Muscle of leg (tissue), 11 donors: ENCODE data around the gene SORCS3. TPM values are rescaled to one million over a fixed set of nuclear protein-coding genes. Genes with fewer than 3 reads are reported as not detected.

Experiments used
- DNase-seq: peaks from one replicate; pipeline ENCODE4 v3.0.0; 2013
- H3K27ac ChIP-seq: one replicate; pipeline ENCODE4 v1.5.1; 2013; ENCODE audit warnings: mild to moderate bottlenecking, low read length, control low read depth
- H3K27me3 ChIP-seq: one replicate; pipeline ENCODE4 v1.6.1; 2013; ENCODE audit warnings: low read length; ENCODE audit not compliant: control insufficient read depth, insufficient read depth
- H3K36me3 ChIP-seq: one replicate; pipeline ENCODE4 v1.6.1; 2013; ENCODE audit warnings: low read length; ENCODE audit not compliant: control insufficient read depth, insufficient read depth
- H3K4me1 ChIP-seq: one replicate; pipeline ENCODE4 v1.6.1; 2013; ENCODE audit warnings: low read length; ENCODE audit not compliant: control insufficient read depth, insufficient read depth
- H3K4me3 ChIP-seq: one replicate; pipeline ENCODE4 v1.5.1; 2013; ENCODE audit warnings: low read length, control low read depth
- H3K9me3 ChIP-seq: replicated peaks from 2 replicates; pipeline ENCODE4 v1.6.1; 2013; ENCODE audit warnings: low read depth, low read length; ENCODE audit not compliant: control insufficient read depth
- WGBS: methylation state at CpG from one replicate; pipeline ENCODE4 v1.1.5; 2013; ENCODE audit warnings: missing lambda C conversion rate; ENCODE audit not compliant: insufficient coverage; 5-methylcytosine and 5-hydroxymethylcytosine counted together
- polyA plus RNA-seq, 8 donors: library from polyadenylated mRNA; unstranded; fragments of 120-200 nt; gene quantifications; one replicate each; pipeline versions ENCODE4 v1.2.1 to v1.2.3, GENCODE V29; 2013; ENCODE audit warnings: inconsistent platforms in 1 of 8, low replicate concordance in 1 of 8; ENCODE audit not compliant: insufficient read length in 8 of 8, insufficient read depth in 1 of 8
- total RNA-seq: library from RNA; stranded (reverse); fragments of 120-200 nt; gene quantifications from one replicate; pipeline ENCODE4 v1.2.4, GENCODE V29; 2013

The SORCS3 gene
- total and polyA plus RNA-seq, 9 donors: 0.03 to 0.36 (median 0.13) TPM; not detected in 1

GRCh38 chr10:104957178-104957841 lies 316.2 kb downstream of the SORCS3 start:
- peaks cover 7% of the 10 kb centered on the region for H3K9me3 ChIP-seq
- WGBS: no CpG with 5 or more reads among the region's 4 CpGs
- H3K27me3 ChIP-seq: no peaks in the 10 kb centered on the region
- no peak overlapping the region for H3K27ac ChIP-seq
- H3K4me1 ChIP-seq: no peaks in the 10 kb centered on the region
- no peaks in the 10 kb centered on the region for H3K36me3 ChIP-seq
- no peak for DNase-seq
- H3K4me3 ChIP-seq: no peak overlapping the region

- no peak for DNase-seq
- Histone ChIP-seq H3K9me3 (peaks cover 5% of the 10 kb centered on the region), H3K27me3 (no peaks in the 10 kb centered on the region), H3K4me1 (no peaks in the 10 kb centered on the region), H3K27ac (no peak overlapping the region), H3K36me3 (no peaks in the 10 kb centered on the region), H3K4me3 (no peak overlapping the region)
- WGBS: no CpG with 5 or more reads among the region's 2 CpGs
Measured at GRCh38 chr10:104966563-104967297, 325.6 kb downstream of the SORCS3 start.

GRCh38 chr10:104980368-104980767 lies 339.3 kb downstream of the SORCS3 start:
- no peak overlapping the region for H3K27ac ChIP-seq
- no peaks in the 10 kb centered on the region for H3K4me1 ChIP-seq
- H3K27me3 ChIP-seq: no peaks in the 10 kb centered on the region
- DNase-seq: no peak
- H3K9me3 ChIP-seq: no peaks in the 10 kb centered on the region
- no peaks in the 10 kb centered on the region for H3K36me3 ChIP-seq
- H3K4me3 ChIP-seq: no peak overlapping the region
- no CpG with 5 or more reads among the region's 2 CpGs for WGBS

- Histone ChIP-seq H3K9me3 (no peaks in the 10 kb centered on the region), H3K36me3 (no peaks in the 10 kb centered on the region), H3K4me3 (no peak overlapping the region), H3K4me1 (no peaks in the 10 kb centered on the region), H3K27me3 (no peaks in the 10 kb centered on the region), H3K27ac (no peak overlapping the region)
- no peak for DNase-seq
- WGBS: 79% methylated on average over 4 of the region's 4 CpGs
Measured at GRCh38 chr10:104981995-104982394, 340.9 kb downstream of the SORCS3 start.

- no peak overlapping the region for H3K4me3 ChIP-seq
- H3K9me3 ChIP-seq: no peaks in the 10 kb centered on the region
- H3K36me3 ChIP-seq: no peaks in the 10 kb centered on the region
- DNase-seq: no peak
- no peak overlapping the region for H3K27ac ChIP-seq
- no peaks in the 10 kb centered on the region for H3K27me3 ChIP-seq
- WGBS: no CpG with 5 or more reads among the region's 1 CpG
- no peaks in the 10 kb centered on the region for H3K4me1 ChIP-seq
Measured at GRCh38 chr10:104988686-104989085, 347.6 kb downstream of the SORCS3 start.

- Histone ChIP-seq H3K27me3 (no peaks in the 10 kb centered on the region), H3K4me3 (no peak overlapping the region), H3K27ac (no peak overlapping the region), H3K4me1 (no peaks in the 10 kb centered on the region), H3K36me3 (no peaks in the 10 kb centered on the region), H3K9me3 (no peaks in the 10 kb centered on the region)
- no peak for DNase-seq
Measured at GRCh38 chr10:104989880-104990279, 348.8 kb downstream of the SORCS3 start.

GRCh38 chr10:104993085-104993484 lies 352.0 kb downstream of the SORCS3 start:
- no peak overlapping the region for H3K4me3 ChIP-seq
- no peaks in the 10 kb centered on the region for H3K36me3 ChIP-seq
- H3K27ac ChIP-seq: no peak overlapping the region
- DNase-seq: no peak
- H3K27me3 ChIP-seq: no peaks in the 10 kb centered on the region
- no peaks in the 10 kb centered on the region for H3K9me3 ChIP-seq
- no peaks in the 10 kb centered on the region for H3K4me1 ChIP-seq
- 91% methylated on average over 5 of the region's 6 CpGs for WGBS

GRCh38 chr10:105001269-105001668 lies 360.2 kb downstream of the SORCS3 start:
- Histone ChIP-seq H3K4me3 (no peak overlapping the region), H3K36me3 (no peaks in the 10 kb centered on the region), H3K4me1 (no peaks in the 10 kb centered on the region), H3K27ac (no peak overlapping the region), H3K9me3 (no peaks in the 10 kb centered on the region), H3K27me3 (no peaks in the 10 kb centered on the region)
- DNase-seq: no peak
- WGBS: 86% methylated on average over 2 of the region's 2 CpGs

- no peaks in the 10 kb centered on the region for H3K27me3 ChIP-seq
- no peaks in the 10 kb centered on the region for H3K4me1 ChIP-seq
- WGBS: no CpG with 5 or more reads among the region's 2 CpGs
- peaks cover 2% of the 10 kb centered on the region for H3K9me3 ChIP-seq
- no peak for DNase-seq
- no peaks in the 10 kb centered on the region for H3K36me3 ChIP-seq
- H3K27ac ChIP-seq: no peak overlapping the region
- H3K4me3 ChIP-seq: no peak overlapping the region
Measured at GRCh38 chr10:105010411-105011121, 369.5 kb downstream of the SORCS3 start.

- DNase-seq: no peak
- H3K27me3 ChIP-seq: no peaks in the 10 kb centered on the region
- no CpG with 5 or more reads among the region's 2 CpGs for WGBS
- no peak overlapping the region for H3K27ac ChIP-seq
- H3K4me1 ChIP-seq: no peaks in the 10 kb centered on the region
- H3K4me3 ChIP-seq: no peak overlapping the region
- no peaks in the 10 kb centered on the region for H3K36me3 ChIP-seq
- no peaks in the 10 kb centered on the region for H3K9me3 ChIP-seq
Measured at GRCh38 chr10:105017116-105017515, 376.0 kb downstream of the SORCS3 start.
